Erythroblast (primary cell): ENCODE measurements around the gene VAV1.

Experiments used
- GATA1 ChIP-seq: IDR thresholded peaks from 2 replicates; pipeline ENCODE4 v1.6.1; 2011; ENCODE audit warnings: low read depth, mild to moderate bottlenecking, control low read depth, low read length, moderate library complexity
- POLR2A ChIP-seq: IDR thresholded peaks from 2 replicates; pipeline ENCODE4 v1.6.1; 2011; ENCODE audit warnings: mild to moderate bottlenecking, low read length

- TF ChIP-seq POLR2A, result no peak
- no peak for TF ChIP-seq GATA1
These were observed 53.9 kb downstream of the VAV1 start for GRCh38 chr19:6826281-6826920.
